GM12873 (cell line): ENCODE measurements around the gene MROH2B.

ENCODE experiments used
- CTCF ChIP-seq: IDR thresholded peaks from 2 replicates; pipeline ENCODE4 v1.5.1; 2012; ENCODE audit warnings: low read depth, mild to moderate bottlenecking, moderate library complexity, low read length, control low read depth; ENCODE audit not compliant: insufficient read depth; ENCODE audit errors: missing control alignments

The MROH2B gene

GRCh38 chr5:40984884-40985283 is 86.3 kb downstream of the MROH2B start:
- TF ChIP-seq CTCF, result no peak

- no peak for TF ChIP-seq CTCF
Measured at GRCh38 chr5:40983781-40984180, 87.4 kb downstream of the MROH2B start.

- TF ChIP-seq CTCF, result no peak
Measured at GRCh38 chr5:40981420-40981819, 89.7 kb downstream of the MROH2B start.

GRCh38 chr5:40976836-40977235 is 94.3 kb downstream of the MROH2B start:
- no peak for TF ChIP-seq CTCF

- TF ChIP-seq CTCF, result no peak
Measured at GRCh38 chr5:40976041-40976440, 95.1 kb downstream of the MROH2B start.

GRCh38 chr5:40973364-40974004 is 97.7 kb downstream of the MROH2B start:
- TF ChIP-seq CTCF, result no peak

GRCh38 chr5:40972434-40972833 is 98.7 kb downstream of the MROH2B start:
- no peak for TF ChIP-seq CTCF
